Measurements from ENCODE around the gene AIFM2.
"Not testable (repeated sequence)": the region's sequence is repeated elsewhere in the genome, so short reads cannot be mapped to it uniquely, and the experiment has no call there.

AIFM2 gene

GRCh38 chr10:70132098-70133029 is at the start of gene AIFM2:
Gene AIFM2, minus strand, starts transcription at chr10:70132825. Its CDS starts 8,741 bp downstream, at chr10:70124084.
- peak; percentile 50 for DNase-seq (ENCODE audit: low read depth)

DNA sequence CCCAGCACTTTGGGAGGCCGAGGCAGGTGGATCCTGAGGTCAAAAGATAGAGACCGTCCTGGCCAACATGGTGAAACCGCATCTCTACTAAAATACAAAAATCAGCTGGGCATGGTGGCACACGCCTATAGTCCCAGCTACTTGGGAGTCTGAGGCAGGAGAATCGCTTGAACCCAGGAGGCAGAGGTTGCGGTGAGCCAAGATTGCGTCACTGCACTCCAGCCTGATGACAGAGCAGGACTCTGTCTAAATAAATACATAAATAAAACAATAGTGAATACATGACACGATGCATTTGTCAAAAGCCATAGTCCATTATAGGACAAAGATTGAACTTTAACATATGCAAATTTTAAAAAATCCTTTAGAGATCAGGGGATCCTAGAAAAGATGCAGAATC is 46.6 kb upstream of the AIFM2 start:
- DNase-seq (ENCODE audit: low read depth), result not testable (repeated sequence)

- DNase-seq (ENCODE audit: low read depth), result no peak
These were observed 45.6 kb upstream of the AIFM2 start for GRCh38 chr10:70178139-70178725.

GRCh38 chr10:70176441-70176840 is 43.8 kb upstream of the AIFM2 start:
- DNase-seq (ENCODE audit: low read depth), result no peak

- no peak for DNase-seq (ENCODE audit: low read depth)
These were observed 42.9 kb upstream of the AIFM2 start for GRCh38 chr10:70175516-70175915.

GRCh38 chr10:70174058-70174741 is 41.6 kb upstream of the AIFM2 start:
- no peak for DNase-seq (ENCODE audit: low read depth)

- DNase-seq (ENCODE audit: low read depth), result no peak
These were observed 37.2 kb upstream of the AIFM2 start for GRCh38 chr10:70169649-70170364.

DNA sequence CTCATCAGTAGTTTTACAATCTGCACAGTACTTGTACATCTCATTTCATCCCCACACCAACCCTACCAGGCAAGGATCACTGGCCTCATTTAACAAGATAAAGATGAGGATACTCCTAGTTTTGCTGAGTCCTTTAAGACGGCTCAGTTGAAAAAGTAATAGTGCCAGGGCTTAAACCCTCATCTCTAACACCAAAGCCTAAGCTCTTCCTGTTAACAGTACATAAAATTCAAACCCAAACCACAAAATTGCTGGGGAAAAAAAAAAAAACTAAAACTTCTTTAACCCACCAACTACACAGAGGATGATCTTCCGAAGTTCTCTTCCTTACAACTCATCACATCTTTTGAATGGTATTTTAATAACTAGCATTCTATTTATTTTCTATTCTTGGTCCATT is 36.4 kb upstream of the AIFM2 start:
- no peak for DNase-seq (ENCODE audit: low read depth)

- no peak for DNase-seq (ENCODE audit: low read depth)
These were observed 34.6 kb upstream of the AIFM2 start for GRCh38 chr10:70167246-70167645.

- DNase-seq (ENCODE audit: low read depth), result no peak
These were observed 33.8 kb upstream of the AIFM2 start for GRCh38 chr10:70166394-70166793.

- DNase-seq (ENCODE audit: low read depth), result no peak
These were observed 31.5 kb upstream of the AIFM2 start for GRCh38 chr10:70164163-70164562.

- no peak for DNase-seq (ENCODE audit: low read depth)
These were observed 30.8 kb upstream of the AIFM2 start for GRCh38 chr10:70163448-70163847.

DNA sequence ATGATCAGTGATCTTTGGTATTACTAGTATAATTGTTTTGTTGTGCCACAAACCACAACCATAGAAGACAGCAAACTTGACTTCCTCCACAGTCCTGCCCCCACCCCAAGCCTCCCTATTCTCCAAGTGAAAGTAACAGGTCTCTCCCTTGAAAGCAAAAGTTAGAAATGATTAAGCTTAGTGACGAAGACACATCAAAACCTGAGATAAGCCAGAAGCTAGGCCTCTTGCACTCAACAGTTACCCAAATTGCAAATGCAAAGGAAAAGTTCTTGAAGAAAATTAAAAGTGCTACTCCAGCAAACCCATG is 30.2 kb upstream of the AIFM2 start:
- DNase-seq (ENCODE audit: low read depth), result no peak

- no peak for DNase-seq (ENCODE audit: low read depth)
These were observed 29.7 kb upstream of the AIFM2 start for GRCh38 chr10:70162151-70162891.

DNA sequence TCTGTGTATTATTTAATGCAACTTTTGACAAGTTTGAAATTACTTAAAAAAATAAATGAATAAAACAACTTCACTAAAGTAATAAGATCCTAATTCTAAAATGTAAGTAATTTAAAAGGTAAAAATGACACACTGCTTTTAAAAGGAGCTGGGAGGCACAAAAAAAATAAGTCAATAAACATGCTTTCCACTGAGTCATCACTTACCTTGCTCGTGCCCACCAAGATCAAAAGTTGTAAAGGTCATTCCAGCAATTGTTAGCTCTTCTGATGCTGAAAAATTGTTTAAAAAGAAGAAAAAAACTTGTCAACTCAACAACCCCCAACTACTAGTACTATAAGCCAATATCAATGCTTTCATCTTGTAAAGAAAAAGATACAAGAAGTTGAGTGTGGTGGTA is 28.2 kb upstream of the AIFM2 start:
- no peak for DNase-seq (ENCODE audit: low read depth)

DNA sequence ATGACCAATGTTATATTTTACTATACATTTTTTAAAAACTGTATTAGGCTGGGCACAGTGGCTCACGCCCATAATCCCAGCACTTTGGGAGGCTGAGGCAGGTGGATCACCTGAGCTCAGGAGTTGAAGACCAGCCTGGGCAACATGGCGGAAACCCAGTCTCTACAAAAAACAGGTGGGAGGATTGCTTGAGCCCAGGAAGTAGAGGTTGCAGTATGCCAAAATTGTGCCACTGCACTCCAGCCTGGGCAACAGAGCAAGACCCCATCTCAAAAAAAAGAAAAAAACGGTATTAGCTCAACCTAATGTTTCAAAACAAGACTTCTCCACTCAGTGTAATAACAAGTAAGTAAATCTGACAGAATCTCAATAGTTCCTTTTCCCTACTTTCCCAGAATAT is 26.7 kb upstream of the AIFM2 start:
- DNase-seq (ENCODE audit: low read depth), result not testable (repeated sequence)

DNA sequence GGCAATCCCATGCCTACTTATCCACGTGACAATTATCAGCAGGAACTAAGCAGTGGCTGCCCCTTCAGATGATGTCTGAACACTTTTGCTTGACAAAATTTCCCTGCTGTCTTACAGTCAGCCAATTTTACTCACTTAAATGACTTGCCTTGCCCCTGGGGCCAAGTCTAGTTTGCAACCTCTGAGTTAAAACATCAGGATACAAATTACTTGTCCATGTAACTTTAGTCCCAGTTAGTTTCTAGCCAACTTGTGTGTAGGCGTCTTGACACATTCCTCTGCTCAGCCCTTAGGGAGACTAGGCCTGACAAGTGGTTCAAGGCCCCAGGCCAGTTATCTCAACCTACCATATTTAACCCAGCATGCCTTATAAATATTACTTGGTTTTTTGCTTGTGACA is 25.5 kb upstream of the AIFM2 start:
- no peak for DNase-seq (ENCODE audit: low read depth)

DNA sequence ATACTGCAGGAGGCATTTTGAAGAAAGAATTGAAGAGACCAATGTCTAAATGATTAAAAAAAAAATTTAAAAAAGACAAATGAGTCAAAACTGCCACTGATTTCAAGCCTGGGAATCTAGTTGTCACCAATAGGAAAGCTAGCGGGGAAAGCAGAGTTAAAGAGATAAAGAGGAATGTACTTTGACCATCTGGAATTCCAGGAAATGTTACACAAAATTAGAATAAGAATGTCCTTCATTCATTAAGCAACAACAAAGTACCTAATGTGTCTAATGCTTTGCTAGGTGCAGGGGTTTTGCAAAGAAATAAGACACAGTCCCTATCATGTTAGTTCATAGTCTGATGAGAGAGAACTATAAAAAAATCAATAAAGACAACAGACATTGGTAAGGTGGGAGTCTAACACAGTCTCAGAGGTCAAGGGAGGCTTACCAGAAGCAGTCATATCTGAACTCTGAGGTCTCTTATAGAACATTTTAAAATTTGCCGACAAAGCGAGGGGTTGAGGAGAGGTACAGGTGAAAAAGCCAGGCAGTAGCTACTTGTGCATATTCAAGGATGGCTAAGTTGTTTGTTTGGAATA is 22.7 kb upstream of the AIFM2 start:
- DNase-seq (ENCODE audit: low read depth), result no peak

- no peak for DNase-seq (ENCODE audit: low read depth)
These were observed 15.9 kb upstream of the AIFM2 start for GRCh38 chr10:70148516-70148915.

DNA sequence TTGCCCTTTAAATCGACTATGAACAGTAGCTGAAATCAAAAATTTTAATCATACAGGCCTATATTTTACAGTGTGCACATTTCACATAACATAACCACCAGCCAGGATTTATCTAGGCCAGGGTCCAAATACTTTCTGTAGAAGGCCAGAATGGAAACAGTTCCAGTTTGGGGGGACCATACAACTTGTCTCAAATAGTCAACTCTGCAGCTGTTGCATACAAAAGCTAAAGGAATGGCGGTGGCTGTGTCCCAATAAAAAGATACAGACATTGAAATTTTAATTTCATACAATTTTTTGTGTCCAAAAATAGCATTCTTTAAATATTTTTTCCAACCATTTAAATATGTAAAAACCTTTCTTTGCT is 14.6 kb upstream of the AIFM2 start:
- DNase-seq (ENCODE audit: low read depth), result no peak

- peak; percentile 97 for DNase-seq (ENCODE audit: low read depth)
These were observed 14.0 kb upstream of the AIFM2 start, which contains the start of gene TYSND1 for GRCh38 chr10:70146489-70147258. Gene TYSND1, minus strand, starts transcription at chr10:70146700. Its CDS starts 114 bp downstream, at chr10:70146586.
